ENCODE measurements around the gene NUP50. TPM values are rescaled to one million over a fixed set of nuclear protein-coding genes. Genes with fewer than 3 reads are reported as not detected.

The NUP50 gene
- total RNA-seq, 6 donors from 2014 or later = 57.9 to 115 (median 66.7) TPM

GRCh38 chr22:45206233-45206632 lies 42.5 kb downstream of the NUP50 start:
- no peaks in the 10 kb centered on the region for H3K27me3 ChIP-seq
- H3K4me1 ChIP-seq = no peaks in the 10 kb centered on the region
- DNase-seq (no peak), ATAC-seq (ENCODE audit: low FRiP score in 2 of 2) (no peak)
- TF ChIP-seq EP300 (IDR thresholded peaks at IDR 0.05) = no peak
- TF ChIP-seq CTCF (IDR thresholded peaks at IDR 0.05) = no peak
- no peak for TF ChIP-seq POLR2A (IDR thresholded peaks at IDR 0.05)
- TF ChIP-seq POLR2AphosphoS5 (IDR thresholded peaks at IDR 0.05) = no peak
- WGBS, 2 donors = 92 to 96% methylated on average over 6 of the region's 6 CpGs
- no peak overlapping the region for H3K27ac ChIP-seq
- peaks cover 0 to 52% (median 37%) of the 10 kb centered on the region in 4 donors for H3K36me3 ChIP-seq
- H3K4me3 ChIP-seq = no peak overlapping the region
- H3K9me3 ChIP-seq = no peaks in the 10 kb centered on the region

GRCh38 chr22:45207533-45207932 lies 43.8 kb downstream of the NUP50 start:
- no peaks in the 10 kb centered on the region for H3K9me3 ChIP-seq
- peaks cover 0 to 47% (median 32%) of the 10 kb centered on the region in 4 donors for H3K36me3 ChIP-seq
- ATAC-seq (ENCODE audit: low FRiP score in 2 of 2) (no peak), DNase-seq (no peak)
- H3K4me3 ChIP-seq = no peak overlapping the region
- H3K4me1 ChIP-seq = peaks cover 4 to 10% (median 7%) of the 10 kb centered on the region in 4 donors
- no peak for TF ChIP-seq CTCF (IDR thresholded peaks at IDR 0.05)
- no peak for TF ChIP-seq POLR2A (IDR thresholded peaks at IDR 0.05)
- no peak for TF ChIP-seq EP300 (IDR thresholded peaks at IDR 0.05)
- no peak for TF ChIP-seq POLR2AphosphoS5 (IDR thresholded peaks at IDR 0.05)
- H3K27ac ChIP-seq = no peak overlapping the region
- 97% methylated on average over 13 of the region's 13 CpGs for WGBS, 2 donors
- no peaks in the 10 kb centered on the region for H3K27me3 ChIP-seq

GRCh38 chr22:45207981-45208664 lies 44.4 kb downstream of the NUP50 start:
- ATAC-seq (ENCODE audit: low FRiP score in 2 of 2) = no peak
- 82 to 87% methylated on average over 20 to 24 of the region's 24 CpGs for WGBS, 2 donors

GRCh38 chr22:45208696-45208992 lies 44.9 kb downstream of the NUP50 start:
- ATAC-seq (ENCODE audit: low FRiP score in 2 of 2) (no peak), DNase-seq (no peak)
- Histone ChIP-seq H3K9me3 (no peaks in the 10 kb centered on the region), H3K27me3 (no peaks in the 10 kb centered on the region), H3K36me3 (peaks cover 0 to 36% (median 21%) of the 10 kb centered on the region in 4 donors), H3K27ac (no peak overlapping the region), H3K4me1 (peaks cover 7 to 19% (median 16%) of the 10 kb centered on the region in 4 donors), H3K4me3 (no peak overlapping the region)
- WGBS, 2 donors = 89 to 94% methylated on average over 8 to 10 of the region's 10 CpGs
- TF ChIP-seq POLR2A (IDR thresholded peaks at IDR 0.05) = no peak
- TF ChIP-seq POLR2AphosphoS5 (IDR thresholded peaks at IDR 0.05) = no peak
- no peak for TF ChIP-seq CTCF (IDR thresholded peaks at IDR 0.05)
- TF ChIP-seq EP300 (IDR thresholded peaks at IDR 0.05) = no peak

More at GRCh38 chr22:45207981-45208664, 44.4 kb downstream of the NUP50 start:
- Histone ChIP-seq H3K4me1 (peaks cover 7 to 16% (median 13%) of the 10 kb centered on the region in 4 donors), H3K4me3 (no peak overlapping the region), H3K27me3 (no peaks in the 10 kb centered on the region), H3K9me3 (no peaks in the 10 kb centered on the region), H3K27ac (no peak overlapping the region), H3K36me3 (peaks cover 0 to 41% (median 26%) of the 10 kb centered on the region in 4 donors)
- no peak for DNase-seq
- TF ChIP-seq CTCF (IDR thresholded peaks at IDR 0.05) (no peak), POLR2AphosphoS5 (IDR thresholded peaks at IDR 0.05) (no peak), EP300 (IDR thresholded peaks at IDR 0.05) (no peak), POLR2A (IDR thresholded peaks at IDR 0.05) (no peak)
